SU-DHL-6 (cell line): ENCODE results near the gene SRP19.
A peak's percentile ranks its signal among the peaks of the same experiment; 100 is the strongest.

Experiments used
- H2AFZ ChIP-seq: fragments of 200-600 bp; sonication (generic); 2 replicates; pipeline ENCODE4 v1.6.1; 2014; ENCODE audit warnings: low read depth, mild to moderate bottlenecking, moderate library complexity, mixed read lengths, antibody characterized with exemption, low read length; ENCODE audit not compliant: severe bottlenecking
- H3F3A ChIP-seq: fragments of 200-600 bp; shearing (Covaris generic); 2 replicates; pipeline ENCODE4 v1.6.0; 2016; ENCODE audit warnings: antibody characterized with exemption, mild to moderate bottlenecking; ENCODE audit not compliant: insufficient read depth
- H3K27ac ChIP-seq: fragments of 200-600 bp; sonication (generic); 2 replicates; pipeline ENCODE4 v1.5.1; 2016; ENCODE audit warnings: low read depth, mild to moderate bottlenecking, low read length, moderate library complexity, mixed read lengths
- H3K27me3 ChIP-seq: fragments of 200-600 bp; sonication (generic), shearing (Covaris generic); 2 replicates; pipeline ENCODE4 v1.6.0; 2014; ENCODE audit warnings: mild to moderate bottlenecking, low read length
- H3K36me3 ChIP-seq: fragments of 200-600 bp; sonication (generic); 2 replicates; pipeline ENCODE4 v1.6.1; 2014; ENCODE audit warnings: mild to moderate bottlenecking, low read length, mixed read lengths
- H3K4me2 ChIP-seq: fragments of 300-600, 200-600 bp; shearing (Covaris generic), sonication (generic); 2 replicates; pipeline ENCODE4 v1.6.0; 2014; ENCODE audit warnings: low read length, low read depth, mild to moderate bottlenecking; ENCODE audit not compliant: poor library complexity, severe bottlenecking
- H3K4me3 ChIP-seq: fragments of 200-600 bp; sonication (generic); 2 replicates; pipeline ENCODE4 v1.5.1; 2014; ENCODE audit warnings: antibody characterized with exemption, low read length, mild to moderate bottlenecking, mixed read lengths; ENCODE audit not compliant: insufficient read depth, poor library complexity, severe bottlenecking
- H3K79me2 ChIP-seq: fragments of 200-600 bp; sonication (generic); 2 replicates; pipeline ENCODE4 v1.6.1; 2014; ENCODE audit warnings: mild to moderate bottlenecking, low read length, moderate library complexity; ENCODE audit not compliant: insufficient read depth
- H3K9ac ChIP-seq: fragments of 200-600 bp; sonication (generic); 2 replicates; pipeline ENCODE4 v1.7.0; 2014; ENCODE audit warnings: mild to moderate bottlenecking, low read length
- H3K9me2 ChIP-seq: fragments of 200-600 bp; sonication (generic); replicated peaks from 2 replicates; pipeline ENCODE4 v1.6.1; 2014; ENCODE audit warnings: low read length; ENCODE audit not compliant: insufficient read depth
- H3K9me3 ChIP-seq: fragments of 200-600 bp; sonication (generic); 2 replicates; pipeline ENCODE4 v1.6.1; 2014; ENCODE audit warnings: low read length, mixed read lengths; ENCODE audit not compliant: insufficient read depth
- H4K20me1 ChIP-seq: fragments of 200-600 bp; sonication (generic); 2 replicates; pipeline ENCODE4 v1.6.1; 2014; ENCODE audit warnings: low read depth, mild to moderate bottlenecking, antibody characterized with exemption, low read length, moderate library complexity, mixed read lengths
- CTCF ChIP-seq: fragments of 200-600 bp; sonication (generic); IDR thresholded peaks from one replicate; pipeline ENCODE4 v1.5.1; 2017; ENCODE audit warnings: antibody characterized with exemption, mild to moderate bottlenecking, low read length, moderate library complexity; ENCODE audit not compliant: insufficient read depth, poor library complexity, severe bottlenecking
- EZH2phosphoT487 ChIP-seq: fragments of 200-600 bp; sonication (generic), shearing (Covaris generic); conservative IDR thresholded peaks from 2 replicates; pipeline ENCODE4 v1.6.1; 2018; ENCODE audit warnings: mild to moderate bottlenecking, antibody characterized with exemption, low read length, moderate library complexity, mixed read lengths

SRP19 gene

GRCh38 chr5:112847306-112847705 lies 13.8 kb upstream of the SRP19 start:
- Histone ChIP-seq H4K20me1 (no peaks in the 10 kb centered on the region), H3K4me2 (no peak overlapping the region), H3K9me2 (no peaks in the 10 kb centered on the region), H2AFZ (no peak overlapping the region), H3K36me3 (no peaks in the 10 kb centered on the region), H3F3A (peaks cover 16% of the 10 kb centered on the region; the same call in 1 of the 2 replicates), H3K9me3 (no peaks in the 10 kb centered on the region), H3K9ac (no peak overlapping the region), H3K79me2 (no peaks in the 10 kb centered on the region), H3K27ac (no peak overlapping the region), H3K27me3 (no peaks in the 10 kb centered on the region), H3K4me3 (no peak overlapping the region)
- TF ChIP-seq CTCF (no peak), EZH2phosphoT487 (no peak)

GRCh38 chr5:112848116-112848811 lies 12.8 kb upstream of the SRP19 start:
- no peaks in the 10 kb centered on the region for H3K79me2 ChIP-seq
- no peak overlapping the region for H3K9ac ChIP-seq
- peaks cover 16% of the 10 kb centered on the region; the same call in 1 of the 2 replicates for H3F3A ChIP-seq
- H4K20me1 ChIP-seq = no peaks in the 10 kb centered on the region
- H3K27ac ChIP-seq = no peak overlapping the region
- H2AFZ ChIP-seq = peak overlapping the region; percentile 68
- TF ChIP-seq CTCF = peak; percentile 73
- no peak for TF ChIP-seq EZH2phosphoT487
- H3K9me2 ChIP-seq = no peaks in the 10 kb centered on the region
- no peaks in the 10 kb centered on the region for H3K27me3 ChIP-seq
- H3K4me2 ChIP-seq = peak overlapping the region; percentile 34
- no peaks in the 10 kb centered on the region for H3K9me3 ChIP-seq
- no peaks in the 10 kb centered on the region for H3K36me3 ChIP-seq
- H3K4me3 ChIP-seq = no peak overlapping the region

- no peaks in the 10 kb centered on the region for H3K79me2 ChIP-seq
- H2AFZ ChIP-seq = no peak overlapping the region
- H3K27ac ChIP-seq = no peak overlapping the region
- no peaks in the 10 kb centered on the region for H4K20me1 ChIP-seq
- no peaks in the 10 kb centered on the region for H3K9me3 ChIP-seq
- H3K4me3 ChIP-seq = no peak overlapping the region
- H3K9ac ChIP-seq = no peak overlapping the region
- H3K4me2 ChIP-seq = no peak overlapping the region
- H3K27me3 ChIP-seq = no peaks in the 10 kb centered on the region
- no peaks in the 10 kb centered on the region for H3K36me3 ChIP-seq
- TF ChIP-seq CTCF = no peak
- no peak for TF ChIP-seq EZH2phosphoT487
- H3K9me2 ChIP-seq = no peaks in the 10 kb centered on the region
- peaks cover 14% of the 10 kb centered on the region; the same call in 1 of the 2 replicates for H3F3A ChIP-seq
These were observed 11.2 kb upstream of the SRP19 start for GRCh38 chr5:112849912-112850311.
